NCI-H2227 (cell line): ENCODE results near the gene SUN1.
"Not testable (repeated sequence)": the region's sequence is repeated elsewhere in the genome, so short reads cannot be mapped to it uniquely, and the experiment has no call there.

Experiments used
- DNase-seq: peaks from one replicate; lab custom pipeline; 2025; ENCODE audit not compliant: unreplicated experiment; lab: John Stamatoyannopoulos, UW

The SUN1 gene

GRCh38 chr7:833601-834258, 1.5 kb downstream of the SUN1 start:
- no peak for DNase-seq

GRCh38 chr7:834277-834676, 2.0 kb downstream of the SUN1 start:
- DNase-seq = no peak

GRCh38 chr7:835021-835420, 2.7 kb downstream of the SUN1 start:
- no peak for DNase-seq

- DNase-seq = no peak
Observed at GRCh38 chr7:835485-836401, 3.5 kb downstream of the SUN1 start.

- DNase-seq = no peak
Observed at GRCh38 chr7:836429-836828, 4.2 kb downstream of the SUN1 start.

GRCh38 chr7:837001-837400, 4.7 kb downstream of the SUN1 start:
- no peak for DNase-seq

GRCh38 chr7:840001-840600, 7.8 kb downstream of the SUN1 start:
- no peak for DNase-seq

GRCh38 chr7:841943-842342, 9.7 kb downstream of the SUN1 start:
- no peak for DNase-seq

GRCh38 chr7:842431-843031, 10.3 kb downstream of the SUN1 start:
- DNase-seq = no peak

- DNase-seq = no peak
Observed at GRCh38 chr7:843230-843629, 11.0 kb downstream of the SUN1 start.

- no peak for DNase-seq
Observed at GRCh38 chr7:844043-844442, 11.8 kb downstream of the SUN1 start.

- no peak for DNase-seq
Observed at GRCh38 chr7:844514-844913, 12.2 kb downstream of the SUN1 start.

- no peak for DNase-seq
Observed at GRCh38 chr7:845091-845490, 12.8 kb downstream of the SUN1 start.

GRCh38 chr7:845731-846130, 13.5 kb downstream of the SUN1 start:
- no peak for DNase-seq

- not testable (repeated sequence) for DNase-seq
Observed at GRCh38 chr7:846958-847650, 14.8 kb downstream of the SUN1 start.

- DNase-seq = not testable (repeated sequence)
Observed at GRCh38 chr7:847728-848127, 15.5 kb downstream of the SUN1 start.

- no peak for DNase-seq
Observed at GRCh38 chr7:849145-849544, 16.9 kb downstream of the SUN1 start.

GRCh38 chr7:849781-850180, 17.5 kb downstream of the SUN1 start:
- no peak for DNase-seq

GRCh38 chr7:851204-851603, 18.9 kb downstream of the SUN1 start:
- DNase-seq = no peak

- no peak for DNase-seq
Observed at GRCh38 chr7:853366-854117, 21.3 kb downstream of the SUN1 start.
